Stimulated activated CD8-positive, alpha-beta memory T cell treated with anti-CD3 and anti-CD28 coated beads, Interleukin-12 subunit alpha, Interleukin-12 subunit beta, amount 100 ng/mL, for 1 hour (primary cell): ENCODE results near the gene GSTO2.

Experiments used
- DNase-seq: peaks from one replicate; pipeline ENCODE4 v3.0.0-alpha.2; 2020; ENCODE audit warnings: low read depth

Gene GSTO2

GRCh38 chr10:104253606-104254410, 15.2 kb upstream of the GSTO2 start:
- no peak for DNase-seq

GRCh38 chr10:104254493-104255310, 14.3 kb upstream of the GSTO2 start, which contains the start of gene GSTO1:
TSS of gene GSTO1 (plus strand) at chr10:104254892. CDS start at chr10:104254929, 37 bp downstream.
- peak; percentile 38 for DNase-seq

GRCh38 chr10:104255311-104255981, 13.5 kb upstream of the GSTO2 start:
- no peak for DNase-seq

- DNase-seq = no peak
These were observed 12.5 kb upstream of the GSTO2 start for GRCh38 chr10:104256335-104256961.

GRCh38 chr10:104257235-104257634, 11.7 kb upstream of the GSTO2 start:
- DNase-seq = no peak

GRCh38 chr10:104258209-104258608, 10.8 kb upstream of the GSTO2 start:
- no peak for DNase-seq

GRCh38 chr10:104259456-104259855, 9.5 kb upstream of the GSTO2 start:
- DNase-seq = no peak

- no peak for DNase-seq
These were observed 8.8 kb upstream of the GSTO2 start for GRCh38 chr10:104259999-104260774.

GRCh38 chr10:104260775-104261115, 8.2 kb upstream of the GSTO2 start:
- DNase-seq = no peak

- DNase-seq = no peak
These were observed 6.9 kb upstream of the GSTO2 start for GRCh38 chr10:104262055-104262454.

GRCh38 chr10:104264783-104265182, 4.2 kb upstream of the GSTO2 start:
- DNase-seq = no peak

- no peak for DNase-seq
These were observed 1.1 kb upstream of the GSTO2 start for GRCh38 chr10:104267721-104268404.

- DNase-seq = no peak
These were observed 625 bp upstream of the GSTO2 start for GRCh38 chr10:104268405-104268712.

- no peak for DNase-seq
These were observed 4.3 kb downstream of the GSTO2 start for GRCh38 chr10:104273286-104273685.

- DNase-seq = no peak
These were observed 5.1 kb downstream of the GSTO2 start for GRCh38 chr10:104273899-104274575.

GRCh38 chr10:104274762-104275721, 6.1 kb downstream of the GSTO2 start:
- DNase-seq = no peak

- no peak for DNase-seq
These were observed 7.2 kb downstream of the GSTO2 start for GRCh38 chr10:104276192-104276591.

- no peak for DNase-seq
These were observed 8.8 kb downstream of the GSTO2 start for GRCh38 chr10:104277785-104278184.

GRCh38 chr10:104279550-104280259, 10.7 kb downstream of the GSTO2 start:
- DNase-seq = no peak
